ENCODE measurements around the gene PLEKHG3. TPM values are rescaled to one million over a fixed set of nuclear protein-coding genes. Genes with fewer than 3 reads are reported as not detected.

PLEKHG3 gene
- total and polyA plus RNA-seq, 2 experiments from 2014 or later = 23.0 to 83.1 TPM

- no peaks in the 10 kb centered on the region for H3K79me2 ChIP-seq (replicated peaks; ENCODE audit: insufficient read depth)
- TF ChIP-seq ZNF114 (CRISPR knock-in tag; IDR thresholded peaks at IDR 0.05) (no peak), CREB1 (CRISPR knock-in tag; IDR thresholded peaks at IDR 0.05; ENCODE audit: low read depth) (no peak)
- no peaks in the 10 kb centered on the region for H3F3A ChIP-seq (replicated peaks; ENCODE audit: low read depth)
- H3K4me2 ChIP-seq = no peak overlapping the region
- H3K4me1 Mint-ChIP-seq = peaks cover 12% of the 10 kb centered on the region; the same call in 2 of the 3 replicates
- DNase-seq (ENCODE audit: low spot score) = no peak
- H3K27ac Mint-ChIP-seq = peak overlapping the region; percentile 8; the same call in 1 of the 2 replicates
- H2AFZ ChIP-seq = no peak overlapping the region
- H3K36me3 ChIP-seq (ENCODE audit: insufficient read depth) = peaks cover 6% of the 10 kb centered on the region
- H3K4me3 Mint-ChIP-seq = no peak overlapping the region
- peaks cover 18% of the 10 kb centered on the region for H3K27me3 Mint-ChIP-seq (ENCODE audit: insufficient read depth, low read depth, poor library complexity)
- no peaks in the 10 kb centered on the region for H3K9me3 Mint-ChIP-seq
- no peaks in the 10 kb centered on the region for H3K27me3 ChIP-seq (ENCODE audit: insufficient read depth)
- ATAC-seq = no peak
- no peaks in the 10 kb centered on the region for H3K9me2 ChIP-seq (ENCODE audit: insufficient read depth)
- H3K4me3 ChIP-seq = no peak overlapping the region
- no peaks in the 10 kb centered on the region for H3K4me1 ChIP-seq (ENCODE audit: insufficient read depth)
- no peak overlapping the region for H3K27ac ChIP-seq (ENCODE audit: low read depth)
- 0 out of 2 replicates have a peak, but pooled peaks cover 3% of the 10 kb centered on the region for H4K20me1 ChIP-seq (replicated peaks; ENCODE audit: insufficient read depth)
- H3K36me3 Mint-ChIP-seq (ENCODE audit: low read depth) = peaks cover 69% of the 10 kb centered on the region
Measured at GRCh38 chr14:64746298-64747250, 42.4 kb downstream of the PLEKHG3 start.

GRCh38 chr14:64747327-64747726, 43.1 kb downstream of the PLEKHG3 start:
- Histone ChIP-seq H3K4me3 (no peak overlapping the region), H3K79me2 (replicated peaks; ENCODE audit: insufficient read depth) (no peaks in the 10 kb centered on the region), H4K20me1 (replicated peaks; ENCODE audit: insufficient read depth) (0 out of 2 replicates have a peak, but pooled peaks cover 3% of the 10 kb centered on the region), H2AFZ (no peak overlapping the region), H3K36me3 (ENCODE audit: insufficient read depth) (peaks cover 5% of the 10 kb centered on the region), H3F3A (replicated peaks; ENCODE audit: low read depth) (no peaks in the 10 kb centered on the region), H3K4me2 (no peak overlapping the region), H3K27me3 (ENCODE audit: insufficient read depth) (no peaks in the 10 kb centered on the region), H3K27ac (ENCODE audit: low read depth) (no peak overlapping the region), H3K4me1 (ENCODE audit: insufficient read depth) (peaks cover 3% of the 10 kb centered on the region; the same call in 1 of the 2 replicates), H3K9me2 (ENCODE audit: insufficient read depth) (no peaks in the 10 kb centered on the region)
- Mint-ChIP-seq H3K36me3 (ENCODE audit: low read depth) (peaks cover 62% of the 10 kb centered on the region), H3K27me3 (ENCODE audit: insufficient read depth, low read depth, poor library complexity) (peaks cover 21% of the 10 kb centered on the region), H3K27ac (no peak overlapping the region), H3K9me3 (no peaks in the 10 kb centered on the region), H3K4me1 (peaks cover 12% of the 10 kb centered on the region; the same call in 2 of the 3 replicates), H3K4me3 (no peak overlapping the region)
- DNase-seq (ENCODE audit: low spot score) (no peak), ATAC-seq (no peak)
- no peak for TF ChIP-seq ZNF114 (CRISPR knock-in tag; IDR thresholded peaks at IDR 0.05)
- TF ChIP-seq CREB1 (CRISPR knock-in tag; IDR thresholded peaks at IDR 0.05; ENCODE audit: low read depth) = no peak
- no peak for TF ChIP-seq NANOG (IDR thresholded peaks at IDR 0.05; ENCODE audit: borderline replicate concordance)
- TF ChIP-seq CTCF (conservative IDR thresholded peaks at IDR 0.05; ENCODE audit: low read depth in 2 of 2) = no peak
- TF ChIP-seq EZH2phosphoT487 (IDR thresholded peaks at IDR 0.05; ENCODE audit: unreplicated experiment) = no peak
- TF ChIP-seq EZH2 (IDR thresholded peaks at IDR 0.05; ENCODE audit: low read depth, unreplicated experiment) = no peak
- TF ChIP-seq ETS1 (IDR thresholded peaks at IDR 0.05) = no peak
- TF ChIP-seq ZNF462 (CRISPR knock-in tag; IDR thresholded peaks at IDR 0.05) = no peak
- TF ChIP-seq POLR2AphosphoS5 (IDR thresholded peaks at IDR 0.05; ENCODE audit: low read depth) = no peak
- TF ChIP-seq STAT1 (IDR thresholded peaks at IDR 0.05; ENCODE audit: unreplicated experiment) = no peak
